Activated naive CD4-positive, alpha-beta T cell (primary cell): ENCODE results near the gene TMEM132E.

Experiments
- DNase-seq, 4 experiments: peaks; one replicate each; lab custom pipeline; 2025; lab: John Stamatoyannopoulos, UW

TMEM132E gene

DNA sequence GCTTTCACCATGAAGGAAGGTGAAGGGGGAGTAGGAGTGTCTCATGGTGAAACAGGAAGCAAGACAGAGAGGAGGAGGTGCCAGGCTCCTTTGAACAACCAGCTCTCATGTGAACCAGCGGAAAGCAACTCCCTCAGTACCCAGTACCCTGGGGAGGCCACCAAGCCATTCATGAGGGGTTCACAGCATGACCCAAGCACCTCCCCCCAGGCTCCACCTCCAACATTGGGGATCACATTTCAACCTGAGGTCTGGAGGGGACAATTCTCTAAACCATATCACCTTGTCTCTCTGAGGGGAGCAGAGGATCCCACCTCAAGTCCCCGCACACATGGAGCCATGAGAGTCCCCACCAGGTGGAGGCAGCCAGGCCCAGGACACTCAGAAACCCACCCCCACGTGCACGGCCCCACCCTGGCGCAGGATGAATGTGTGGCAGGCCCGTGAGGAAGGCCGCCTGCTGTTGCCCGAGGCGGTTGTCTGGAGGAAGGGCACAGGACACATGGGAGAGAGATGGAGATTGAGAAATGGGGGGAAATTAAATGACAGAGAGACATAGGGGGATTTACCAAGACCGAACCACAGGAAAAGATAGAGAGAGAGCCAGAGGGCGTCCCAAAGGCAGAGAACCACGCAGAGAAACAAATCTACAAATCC, 85.9 kb downstream of the TMEM132E start:
- no peak for DNase-seq

DNA sequence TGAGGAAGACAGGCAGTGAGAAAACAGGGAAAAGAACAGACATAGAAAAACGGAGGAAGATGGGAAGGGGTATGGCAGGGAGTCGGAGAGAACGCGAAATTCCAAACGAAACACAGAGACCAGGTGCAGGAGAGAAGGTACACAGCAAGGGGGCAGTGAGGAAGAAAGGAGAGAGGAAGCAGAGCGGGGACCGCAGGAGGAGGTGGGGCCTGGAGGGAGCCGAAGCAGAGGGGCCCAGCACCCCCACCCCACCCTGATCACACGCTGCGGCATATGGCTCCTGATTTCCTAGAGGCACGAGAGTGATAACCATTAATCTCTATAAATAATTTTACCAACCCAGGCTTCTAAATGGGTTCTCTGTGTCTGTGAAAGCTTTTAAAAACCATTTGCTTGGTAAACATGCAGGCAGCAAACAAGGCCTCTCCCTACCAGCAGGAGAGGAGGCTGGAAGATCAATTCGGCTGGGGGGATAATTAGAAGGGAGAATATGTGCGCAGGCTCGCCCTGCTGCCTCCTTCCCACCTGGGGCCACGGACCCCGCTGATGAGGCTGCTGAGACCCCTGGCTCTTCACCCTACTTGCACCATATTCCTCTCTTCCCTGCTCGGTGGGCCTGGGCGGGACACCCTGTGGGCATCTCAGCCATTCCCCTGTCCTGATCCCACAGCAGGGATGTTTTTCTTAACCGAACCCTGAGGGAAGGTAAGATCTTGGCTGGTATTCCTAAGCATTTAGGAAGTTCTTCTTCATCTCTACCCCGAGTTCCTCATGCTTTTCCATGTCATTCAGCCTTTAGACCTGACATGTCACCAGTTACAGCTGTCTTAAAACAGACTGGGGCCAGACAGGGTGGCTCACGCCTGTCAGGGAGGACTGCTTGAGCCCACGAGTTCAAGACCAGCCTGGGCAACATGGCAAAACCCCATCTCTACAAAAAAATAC, 86.7 kb downstream of the TMEM132E start:
- no peak for DNase-seq

DNA sequence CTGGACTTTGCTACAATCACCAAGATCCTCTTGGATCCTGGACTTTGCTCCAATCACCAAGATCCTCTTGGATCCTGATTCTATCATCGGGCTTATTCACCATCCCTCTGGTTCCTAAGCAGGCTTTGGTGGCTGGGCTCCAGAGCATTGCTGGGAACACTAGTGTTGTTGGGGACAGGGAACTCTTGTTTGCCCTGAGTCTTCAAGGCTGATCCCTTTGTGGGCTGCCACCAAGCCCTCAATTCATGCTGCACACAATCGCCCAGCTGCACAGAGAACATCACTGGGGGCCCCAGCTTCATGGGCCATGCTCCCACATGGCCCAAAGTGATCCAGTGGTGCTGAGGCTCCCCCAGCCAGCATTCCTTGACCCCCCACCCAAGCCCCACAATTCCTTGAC, 88.3 kb downstream of the TMEM132E start:
- DNase-seq: no peak

DNA sequence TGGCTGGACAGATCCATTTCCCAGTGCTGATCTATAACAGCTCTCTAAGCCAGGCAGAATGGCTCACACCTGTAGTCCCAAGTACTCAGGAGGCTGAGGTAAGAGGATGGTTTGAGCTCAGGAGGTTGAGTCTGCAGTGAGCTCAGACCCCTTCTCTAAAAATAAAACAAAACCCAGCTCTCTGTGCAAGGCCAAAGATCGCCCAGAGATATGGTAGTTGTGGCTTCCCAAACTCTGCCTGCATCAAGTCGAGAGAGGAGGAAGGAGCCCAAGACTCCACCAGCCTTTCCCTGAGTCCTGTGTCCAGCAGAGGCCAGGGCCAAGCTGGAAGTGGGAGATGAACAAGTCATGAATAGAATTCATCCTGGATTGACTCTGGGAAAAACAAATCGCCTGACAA, 88.8 kb downstream of the TMEM132E start:
- DNase-seq: no peak

GRCh38 chr17:34669511-34669910, 90.1 kb downstream of the TMEM132E start:
- DNase-seq: no peak

DNA sequence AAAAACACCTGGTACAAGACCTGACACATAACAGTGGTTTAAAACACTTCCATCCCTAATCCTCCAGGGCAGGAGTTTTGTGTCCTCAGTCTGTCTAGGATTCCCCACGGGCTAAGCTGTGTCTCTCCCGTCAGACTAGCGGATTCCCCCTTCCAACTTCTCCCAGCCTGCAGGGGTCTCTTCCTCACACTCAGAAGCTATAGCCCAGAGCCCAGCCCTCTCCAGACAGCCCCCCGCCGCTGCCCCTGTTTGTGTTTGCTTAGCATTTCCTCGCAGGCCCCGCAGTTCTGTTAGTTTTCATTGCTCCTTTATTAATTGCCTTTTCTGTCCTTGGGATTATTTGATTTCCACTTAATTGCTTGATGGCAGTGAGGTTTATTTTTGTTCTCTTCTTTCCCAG, 91.2 kb downstream of the TMEM132E start:
- no peak for DNase-seq

DNA sequence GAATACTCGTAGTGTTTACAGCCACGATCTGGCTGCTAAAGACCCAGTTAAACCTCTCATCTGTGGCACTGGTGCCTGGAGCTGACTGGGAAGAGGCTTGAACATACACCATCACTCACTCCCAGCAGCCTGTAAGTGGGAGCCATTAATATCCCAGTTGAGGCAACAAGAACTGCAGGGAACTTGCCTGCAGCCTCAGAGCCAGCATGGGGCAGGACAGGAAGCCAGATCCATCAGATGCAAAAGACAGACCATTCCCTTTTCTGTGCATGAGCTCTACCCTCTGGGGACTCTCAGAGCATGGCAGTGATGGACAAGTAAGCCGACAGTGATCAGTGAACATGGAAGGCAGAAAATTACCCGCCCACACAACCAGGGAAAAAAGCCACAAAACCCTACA, 91.8 kb downstream of the TMEM132E start:
- no peak for DNase-seq

- DNase-seq: no peak
These were observed 92.9 kb downstream of the TMEM132E start for GRCh38 chr17:34672176-34672785.

- no peak for DNase-seq
These were observed 94.1 kb downstream of the TMEM132E start for GRCh38 chr17:34673516-34673915.

- no peak for DNase-seq
These were observed 94.9 kb downstream of the TMEM132E start for GRCh38 chr17:34673995-34674890.

- DNase-seq: no peak
These were observed 95.8 kb downstream of the TMEM132E start for GRCh38 chr17:34675143-34675542.

DNA sequence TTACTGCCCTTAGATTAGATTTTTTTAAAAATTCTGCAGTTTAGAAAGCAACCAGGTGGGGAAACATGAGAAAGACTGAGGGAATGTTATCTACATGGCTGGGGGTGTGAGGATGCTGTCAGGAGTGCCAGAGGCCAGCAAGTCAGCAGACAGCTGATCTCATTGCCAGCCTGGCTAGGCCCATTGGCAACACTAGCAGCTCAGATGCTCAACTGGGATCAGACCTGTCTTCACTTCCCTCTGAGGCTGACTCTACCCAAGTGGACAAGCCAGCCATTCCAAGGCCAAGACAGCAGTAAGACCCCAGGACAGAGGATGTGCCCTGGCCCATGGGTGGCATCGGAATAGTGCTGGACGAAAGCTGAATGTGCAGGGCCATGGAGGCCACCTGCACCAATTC, 96.2 kb downstream of the TMEM132E start:
- DNase-seq: no peak

DNA sequence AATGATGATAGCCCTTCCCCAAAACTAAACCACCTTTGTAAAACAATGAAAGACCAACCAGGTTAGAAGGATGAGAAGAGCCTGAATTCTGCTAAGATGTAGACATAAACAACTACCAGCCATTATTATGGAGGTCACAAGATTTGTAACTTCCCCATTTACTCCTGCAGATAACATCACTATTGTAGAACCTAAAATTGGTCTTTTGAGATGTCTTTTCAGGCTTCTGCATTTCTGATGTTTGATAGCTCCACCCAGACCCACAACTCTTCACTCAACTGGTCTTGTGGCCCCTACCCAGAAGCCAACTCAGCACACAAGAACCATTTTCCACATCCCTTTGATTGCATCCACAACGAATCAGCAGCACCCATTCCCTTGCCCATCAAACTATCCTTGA, 100.8 kb downstream of the TMEM132E start:
- DNase-seq: no peak

GRCh38 chr17:34682305-34682704, 102.9 kb downstream of the TMEM132E start:
- DNase-seq: no peak

DNA sequence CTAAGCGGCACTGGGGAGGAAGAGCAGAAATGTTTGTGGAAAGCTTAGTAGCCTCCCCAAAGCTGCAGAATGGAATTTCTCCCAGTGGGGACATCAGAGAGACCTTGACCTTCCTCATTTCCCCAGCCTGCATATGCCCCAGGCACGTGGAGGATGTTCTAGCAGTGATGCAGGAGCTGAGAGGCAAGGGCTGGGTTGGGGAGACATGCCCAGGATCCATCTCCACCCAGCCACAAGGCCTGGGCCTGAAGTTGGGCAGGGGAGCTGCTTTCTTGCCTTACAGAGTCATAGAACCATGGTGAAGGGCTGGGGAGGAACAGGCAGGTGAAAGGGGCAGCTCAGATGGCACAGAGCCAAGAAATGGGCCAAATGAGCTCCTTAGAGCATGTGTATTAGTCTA, 104.0 kb downstream of the TMEM132E start:
- DNase-seq: no peak
